Spleen (tissue), 11 donors: ENCODE results near the gene CA5A. TPM values are rescaled to one million over a fixed set of nuclear protein-coding genes. Genes with fewer than 3 reads are reported as not detected.

Source experiments
- DNase-seq: peaks from one replicate; pipeline ENCODE4 v3.0.0-alpha.2; 2020
- H3K27ac ChIP-seq, 8 donors: fragments of 200-600 bp; sonication (generic) in 7 of 8; 1 replicate in 4 of 8; 2 replicates in 4 of 8; pipeline versions ENCODE4 v1.5.0 to v1.8.0; 2016 to 2021; ENCODE audit warnings: inconsistent platforms in 4 of 8, mild to moderate bottlenecking in 4 of 8, moderate library complexity in 1 of 8
- H3K27me3 ChIP-seq, 7 donors: fragments of 200-600 bp; sonication (generic) in 6 of 7; replicated peaks in 1 of 7; 1 replicate in 4 of 7; 2 replicates in 3 of 7; pipeline versions ENCODE4 v1.5.0 to v1.8.0; 2016 to 2021; ENCODE audit warnings: inconsistent platforms in 3 of 7, mild to moderate bottlenecking in 1 of 7
- H3K36me3 ChIP-seq, 6 donors: fragments of 200-600 bp; sonication (generic) in 5 of 6; 1 replicate in 4 of 6; 2 replicates in 2 of 6; pipeline versions ENCODE4 v1.5.0 to v1.8.0; 2016 to 2021; ENCODE audit warnings: inconsistent platforms in 2 of 6
- H3K4me1 ChIP-seq, 6 donors: fragments of 200-600 bp; sonication (generic) in 5 of 6; 1 replicate in 3 of 6; 2 replicates in 3 of 6; pipeline versions ENCODE4 v1.5.0 to v1.8.0; 2016 to 2021; ENCODE audit warnings: inconsistent platforms in 3 of 6
- H3K4me3 ChIP-seq, 8 donors: fragments of 200-600 bp; sonication (generic) in 7 of 8; 1 replicate in 4 of 8; 2 replicates in 4 of 8; pipeline versions ENCODE4 v1.5.0 to v1.8.0; 2016 to 2021; ENCODE audit warnings: inconsistent platforms in 4 of 8, mild to moderate bottlenecking in 4 of 8, moderate library complexity in 2 of 8
- H3K9me3 ChIP-seq, 8 donors: fragments of 200-600 bp; sonication (generic) in 7 of 8; 1 replicate in 4 of 8; 2 replicates in 4 of 8; pipeline versions ENCODE4 v1.5.0 to v1.8.0; 2016 to 2021; ENCODE audit warnings: inconsistent platforms in 4 of 8
- CTCF ChIP-seq, 11 experiments: fragments of 200-600 bp in 7 of 11; fragments of 450-650 bp in 4 of 11; sonication (generic) in 4 of 11; IDR thresholded peaks in 8 of 11; conservative IDR thresholded peaks in 3 of 11; 1 replicate in 7 of 11; 2 replicates in 4 of 11; pipeline versions ENCODE4 v1.4.0 to v1.8.0; 2016 to 2021; ENCODE audit warnings: antibody characterized with exemption in 11 of 11, inconsistent platforms in 4 of 11, mild to moderate bottlenecking in 1 of 11
- POLR2A ChIP-seq, 3 donors: fragments of 450-650 bp; IDR thresholded peaks; one replicate each; pipeline ENCODE4 v1.5.1; 2017; ENCODE audit warnings: antibody characterized with exemption in 3 of 3, mild to moderate bottlenecking in 1 of 3
- POLR2AphosphoS5 ChIP-seq, 3 donors: sonication (generic); formaldehyde crosslinking; IDR thresholded peaks; one replicate each; pipeline ENCODE4 v1.5.1; 2017; ENCODE audit warnings: antibody characterized with exemption in 3 of 3
- WGBS, 5 donors: extraction: QIAGEN DNeasy Blood & Tissue Kit in 3 of 5; methylation state at CpG; one replicate each; pipeline versions ENCODE4 v1.1.5 to v1.1.7; 2013 to 2018; 5-methylcytosine and 5-hydroxymethylcytosine counted together
- intact Hi-C: fragments of 100-400 bp; cut with DNase I; formaldehyde crosslinking; loops from one replicate; pipeline ENCODE4 v1.15.0; 2023; ENCODE audit warnings: low total_unique reads
- polyA plus RNA-seq, 3 donors: library from polyadenylated mRNA; stranded (reverse); fragments of 200-250 nt; gene quantifications; one replicate each; pipeline ENCODE4 v1.2.1, GENCODE V29; 2013
- total RNA-seq, 7 donors: library from RNA; depleted of rRNA in 3 of 7; stranded (reverse); fragments of >200 nt in 3 of 7; fragmentation: NEBNext Ultra II Directional in 4 of 7; extraction: Animal tissue kit (Norgen Biotek cat#: 25700) in 4 of 7; gene quantifications; one replicate each; pipeline versions ENCODE4 v1.1.0 to v1.2.1, GENCODE V29; 2016 to 2021
- donor health status: healthy with polysubstance abuse.
- donor health status: DM: no; HTN: no; CAD: no; lungs with moderate emphysema.
- donor health status: DM: no; HTN: no; CAD: no.
- donor health status: Bipolar disorder and iron deficiency.
- donor health status: healthy.
- donor health status: DM: no; HTN: no; CAD: no.
- donor health status: DM: yes; HTN: yes; CAD: no.

The CA5A gene
- total and polyA plus RNA-seq, 10 donors, result not detected

DNA sequence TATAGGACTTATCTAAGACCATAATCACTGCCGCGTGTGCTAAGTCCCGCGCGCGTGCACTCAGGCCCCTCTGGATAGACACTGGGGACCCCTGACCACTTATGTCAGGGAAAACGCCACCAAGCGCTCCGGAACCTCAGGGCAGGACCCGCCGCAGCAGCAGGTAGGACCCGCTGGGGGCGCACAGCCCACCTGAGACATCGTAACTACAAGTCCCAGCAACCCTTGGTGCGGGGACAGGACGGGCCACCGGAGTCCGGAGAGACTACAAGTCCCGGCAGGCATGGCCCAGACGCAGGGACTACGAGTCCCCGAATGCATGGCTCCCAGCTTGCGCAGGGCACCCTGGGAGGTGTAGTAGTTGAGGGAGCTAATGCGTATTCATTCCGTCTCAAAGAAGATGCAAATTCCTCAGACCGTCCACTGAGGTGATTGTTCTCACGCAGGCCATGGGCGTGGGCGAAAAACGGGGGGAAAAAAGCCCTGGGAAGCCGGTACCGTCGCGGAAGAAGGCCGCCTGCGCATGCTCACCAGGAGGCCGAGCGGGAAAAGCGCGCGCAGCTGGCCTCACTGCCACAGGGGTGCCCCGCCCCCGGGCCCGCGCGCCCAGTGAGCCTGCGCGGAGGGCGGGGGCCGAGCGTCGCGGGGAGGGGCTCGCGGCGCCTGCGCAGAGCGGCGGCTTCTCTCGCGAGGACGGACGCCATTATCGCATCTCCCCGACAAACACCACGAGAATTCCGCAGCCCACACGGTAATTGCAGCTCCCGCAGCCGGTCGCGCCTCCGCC, 14.6 kb upstream of the CA5A start, which contains the start of gene BANP:
Gene BANP, plus strand, starts transcription at position 670 of the 787 bp plus-strand sequence. CDS start 23,682 bp downstream, outside the sequence.
- H3K4me1 ChIP-seq, result peaks cover 39 to 73% (median 51%) of the 10 kb centered on the region in 6 donors
- intact Hi-C loops, result no loop called here
- peak; percentile 100 for DNase-seq
- H3K4me3 ChIP-seq, result peak within 1 kb of the TSS; percentile 67 to 95 (median 78)
- peak within 1 kb of the TSS; percentile 91 to 98 (median 96) for H3K27ac ChIP-seq
- TF ChIP-seq CTCF (IDR thresholded peaks at IDR 0.05 in 8 of 11, conservative IDR thresholded peaks at IDR 0.05 in 3 of 11), result peak; percentile 37 to 81 (median 75)
- TF ChIP-seq POLR2AphosphoS5 (IDR thresholded peaks at IDR 0.05), result peak; percentile 91 to 95 (median 91)
- peak in 1 of 3 donors; percentile 57 for TF ChIP-seq POLR2A (IDR thresholded peaks at IDR 0.05)
- peaks cover 0 to 28% (median 0%) of the 10 kb centered on the region in 6 donors for H3K36me3 ChIP-seq
- no peaks in the 10 kb centered on the region for H3K9me3 ChIP-seq
- no peaks in the 10 kb centered on the region for H3K27me3 ChIP-seq
- WGBS, 5 donors, result 0 to 1% (median 0%) methylated on average over 41 to 73 of the region's 73 CpGs

DNA sequence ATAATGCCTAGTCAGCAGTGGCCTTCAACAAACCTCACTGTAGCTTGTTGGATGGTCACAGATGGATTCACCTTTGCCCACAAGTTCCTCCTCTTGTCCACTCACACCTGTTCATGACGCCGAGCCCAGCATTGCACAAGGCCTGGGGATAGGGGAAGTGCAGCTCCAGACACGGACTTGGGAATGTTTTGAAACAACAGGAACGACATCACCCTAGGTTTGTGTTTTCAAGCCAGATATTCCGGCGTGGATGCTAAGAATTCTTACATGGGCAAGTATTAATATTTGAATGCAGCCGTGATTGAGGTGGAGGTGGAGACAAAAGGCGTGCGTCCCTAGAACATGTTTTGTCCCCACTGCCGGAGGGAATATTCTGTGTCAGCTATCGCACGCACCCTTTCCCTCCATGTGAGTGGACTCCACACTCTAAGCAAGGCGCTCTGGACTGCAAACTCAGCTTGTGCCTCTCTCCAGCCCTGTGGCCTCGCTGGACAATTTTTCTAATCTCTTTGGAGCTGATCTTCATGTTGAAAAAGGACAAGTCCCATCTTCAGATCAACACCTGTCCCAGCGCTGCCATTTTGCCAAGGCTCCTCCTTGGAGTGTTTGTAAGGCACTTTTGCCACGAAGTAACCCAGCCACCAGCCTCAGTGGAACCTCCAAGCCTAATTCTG, 12.9 kb upstream of the CA5A start:
- TF ChIP-seq POLR2AphosphoS5 (IDR thresholded peaks at IDR 0.05), result no peak
- TF ChIP-seq CTCF (IDR thresholded peaks at IDR 0.05 in 8 of 11, conservative IDR thresholded peaks at IDR 0.05 in 3 of 11), result no peak
- TF ChIP-seq POLR2A (IDR thresholded peaks at IDR 0.05), result no peak
- H3K4me1 ChIP-seq, result peaks cover 22 to 66% (median 33%) of the 10 kb centered on the region in 6 donors
- H3K36me3 ChIP-seq, result peaks cover 0 to 14% (median 0%) of the 10 kb centered on the region in 6 donors
- no peaks in the 10 kb centered on the region for H3K9me3 ChIP-seq
- intact Hi-C loops, result no loop called here
- 79 to 85% (median 83%) methylated on average over 16 of the region's 16 CpGs for WGBS, 5 donors
- no peaks in the 10 kb centered on the region for H3K27me3 ChIP-seq
- peak overlapping the region in 3 of 8 donors; percentile 69 to 77 (median 76) for H3K27ac ChIP-seq
- H3K4me3 ChIP-seq, result no peak overlapping the region
- DNase-seq, result no peak

DNA sequence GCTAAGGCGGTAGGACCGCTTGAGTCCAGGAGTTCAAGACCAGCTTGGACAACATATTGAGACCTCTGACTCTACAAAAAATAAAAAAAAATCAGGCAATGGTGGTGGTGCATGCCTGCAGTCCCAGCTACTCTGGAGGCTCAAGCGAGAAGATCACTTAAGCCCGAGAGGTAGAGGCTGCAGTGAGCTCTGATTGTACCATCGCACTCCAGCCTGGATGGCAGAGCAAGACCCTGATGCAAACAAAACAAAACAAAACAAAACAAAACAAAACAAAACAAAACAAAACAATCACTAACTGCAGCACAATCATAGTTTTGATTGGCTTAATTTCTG, 12.4 kb upstream of the CA5A start:
- no peaks in the 10 kb centered on the region for H3K27me3 ChIP-seq
- TF ChIP-seq POLR2AphosphoS5 (IDR thresholded peaks at IDR 0.05) (no peak), POLR2A (IDR thresholded peaks at IDR 0.05) (no peak), CTCF (IDR thresholded peaks at IDR 0.05 in 8 of 11, conservative IDR thresholded peaks at IDR 0.05 in 3 of 11) (no peak)
- DNase-seq, result no peak
- H3K27ac ChIP-seq, result peak overlapping the region in 5 of 8 donors; percentile 39 to 77 (median 69)
- intact Hi-C loops, result no loop called here
- H3K36me3 ChIP-seq, result peaks cover 0 to 11% (median 0%) of the 10 kb centered on the region in 6 donors
- no peaks in the 10 kb centered on the region for H3K9me3 ChIP-seq
- H3K4me1 ChIP-seq, result peaks cover 17 to 61% (median 28%) of the 10 kb centered on the region in 6 donors
- WGBS, 5 donors, result 95 to 99% (median 97%) methylated on average over 5 of the region's 5 CpGs
- peak overlapping the region in 1 of 8 donors; percentile 39 for H3K4me3 ChIP-seq

- Histone ChIP-seq H3K4me3 (peak overlapping the region in 1 of 8 donors; percentile 39), H3K4me1 (peaks cover 11 to 55% (median 22%) of the 10 kb centered on the region in 6 donors), H3K27me3 (no peaks in the 10 kb centered on the region), H3K9me3 (no peaks in the 10 kb centered on the region), H3K27ac (peak overlapping the region; percentile 16 to 77 (median 52)), H3K36me3 (peaks cover 0 to 6% (median 0%) of the 10 kb centered on the region in 6 donors)
- 44 to 63% (median 50%) methylated on average over 8 to 12 of the region's 12 CpGs for WGBS, 5 donors
- DNase-seq, result no peak
- TF ChIP-seq POLR2A (IDR thresholded peaks at IDR 0.05) (no peak), CTCF (IDR thresholded peaks at IDR 0.05 in 8 of 11, conservative IDR thresholded peaks at IDR 0.05 in 3 of 11) (no peak), POLR2AphosphoS5 (IDR thresholded peaks at IDR 0.05) (no peak)
- intact Hi-C loops, result no loop called here
These were observed 11.8 kb upstream of the CA5A start for GRCh38 chr16:87948119-87948545.
